HG02763 (cell line): ENCODE data around the gene PAX3.

ENCODE experiments used
- ATAC-seq: cut with Tn5 transposase; IDR thresholded peaks from one replicate; pipeline ENCODE4 v1.9.1; 2021; ENCODE audit warnings: mild to moderate bottlenecking, moderate library complexity; ENCODE audit not compliant: unreplicated experiment

The PAX3 gene

DNA sequence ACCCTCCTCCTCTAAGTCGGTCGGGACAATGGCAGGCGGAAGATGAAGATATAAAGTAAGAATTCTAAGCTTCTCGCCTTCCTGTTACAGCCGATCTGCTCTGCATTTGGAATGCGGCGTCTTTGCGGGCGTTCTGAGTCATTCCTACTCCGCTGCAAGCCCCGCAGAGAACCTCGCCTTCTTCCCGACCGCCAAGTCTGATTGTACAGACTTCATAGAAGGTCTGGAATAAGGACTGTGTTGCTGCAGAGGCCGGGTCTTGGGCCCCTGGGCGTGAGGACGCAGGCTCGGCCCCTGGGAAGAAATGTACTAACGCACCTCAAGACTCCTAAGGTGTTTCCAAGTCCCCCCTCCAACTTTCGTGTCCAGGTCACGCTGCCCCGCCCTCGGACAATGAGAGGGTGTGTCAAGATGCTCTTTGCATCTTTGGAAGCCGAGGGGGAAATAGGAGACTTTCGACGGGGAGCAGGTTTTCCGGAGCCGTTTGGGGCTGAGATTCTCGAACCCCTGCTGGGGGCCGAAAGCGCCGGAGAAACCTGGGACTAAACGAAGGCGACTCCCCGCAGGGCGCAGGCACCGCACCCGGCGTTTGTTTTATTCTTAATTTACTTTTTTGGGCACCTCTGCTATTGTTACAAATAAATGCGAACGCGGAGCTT is 12.7 kb upstream of the PAX3 start:
- ATAC-seq: no peak

DNA sequence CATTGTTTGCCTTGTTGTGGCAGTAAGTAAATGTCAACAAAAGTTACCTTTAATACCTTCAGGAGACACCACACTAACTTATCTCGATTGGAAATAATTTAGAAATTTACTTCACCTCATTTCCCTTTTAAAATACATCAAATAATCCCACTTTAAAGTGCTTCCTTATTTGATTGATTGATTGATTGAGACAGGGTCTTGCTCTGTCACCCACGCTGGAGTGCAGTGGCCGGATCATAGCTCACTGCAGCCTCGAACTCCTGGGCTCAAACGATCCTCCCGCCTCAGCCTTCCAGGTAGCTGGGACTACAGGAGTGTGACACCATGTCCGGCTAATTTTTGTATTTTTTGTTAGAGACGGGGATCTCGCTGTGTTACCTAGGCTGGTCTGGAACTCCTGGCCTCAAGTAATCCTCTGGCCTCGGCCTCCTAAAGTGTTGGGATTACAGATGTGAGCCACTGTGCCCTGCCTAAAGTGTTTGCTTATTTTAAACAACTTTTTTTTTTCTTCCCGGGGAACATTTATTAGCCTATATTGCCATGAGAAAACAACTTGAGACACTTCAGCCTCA is 12.0 kb upstream of the PAX3 start:
- ATAC-seq: no peak

DNA sequence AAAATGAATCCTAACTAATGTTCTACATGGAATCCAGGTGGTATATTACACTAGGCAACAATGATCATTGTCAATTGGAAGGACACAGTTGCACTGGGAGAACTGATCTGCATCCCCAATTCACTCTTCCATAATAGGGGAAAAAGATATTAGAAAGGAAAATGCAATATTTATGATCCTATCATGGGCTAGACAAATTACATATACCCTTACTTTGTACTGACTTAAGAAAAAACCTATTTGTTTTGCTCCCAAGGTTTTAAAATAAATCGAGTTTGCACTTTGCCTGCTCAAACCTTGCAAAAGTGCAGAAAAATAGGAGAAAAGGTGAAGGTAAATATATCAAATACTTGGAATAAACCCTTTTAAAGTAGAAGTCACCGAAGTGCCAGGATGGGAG is 11.0 kb upstream of the PAX3 start:
- ATAC-seq: no peak

DNA sequence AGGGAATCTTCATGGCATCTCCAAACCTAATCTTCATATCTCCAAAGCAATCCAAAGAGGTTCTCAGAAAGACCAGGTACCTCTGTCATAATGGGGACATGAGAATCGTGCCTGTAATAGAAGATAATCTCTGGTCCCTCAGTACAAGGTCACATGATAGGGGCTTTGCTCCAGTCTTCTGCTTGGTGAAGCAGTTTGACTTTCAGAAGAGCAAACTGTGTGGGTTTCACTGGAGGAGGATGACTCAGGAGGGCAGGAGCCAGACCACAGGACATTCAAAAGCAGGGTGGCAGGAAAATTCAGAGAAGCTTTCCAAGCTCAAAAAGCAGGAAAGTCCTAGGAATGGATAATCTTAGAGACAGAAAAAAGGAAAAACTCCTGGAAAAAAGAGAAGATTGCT is 10.6 kb upstream of the PAX3 start:
- no peak for ATAC-seq

DNA sequence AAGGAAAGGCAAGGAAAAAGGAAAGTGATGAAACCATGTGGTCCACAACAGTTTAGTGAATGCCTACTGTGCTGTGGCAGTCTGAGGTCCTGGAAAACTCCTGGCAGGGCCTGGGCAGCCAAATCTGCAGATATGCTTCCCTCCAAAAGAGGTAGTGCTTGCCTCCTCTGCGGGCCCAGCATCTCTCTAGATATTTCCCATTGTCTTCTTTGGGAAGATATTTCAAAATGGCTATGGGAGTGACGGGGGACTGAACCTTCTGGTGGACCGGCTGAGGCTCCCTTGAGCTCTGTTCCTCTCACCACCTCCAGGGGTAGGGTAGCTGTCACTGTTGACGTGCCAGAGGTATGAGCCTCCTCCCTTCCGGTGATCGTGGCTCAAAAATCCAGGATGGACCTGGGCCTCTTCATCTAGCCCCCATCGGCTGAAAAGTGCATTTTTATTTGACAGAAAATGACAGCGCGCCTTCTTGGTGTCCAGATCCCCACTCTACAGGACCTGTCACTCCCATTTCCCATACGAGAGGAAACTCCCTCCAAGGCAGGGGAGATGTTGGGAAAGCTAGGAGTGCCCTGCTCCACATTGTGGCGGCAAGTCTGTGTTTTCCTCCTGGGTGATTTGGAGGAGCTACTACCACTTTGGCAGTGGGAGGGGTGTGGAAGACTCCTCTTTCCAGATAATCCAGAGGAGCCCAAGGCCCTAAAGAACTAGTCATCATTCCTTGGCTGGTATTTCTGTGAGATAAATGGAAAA is 9.4 kb upstream of the PAX3 start:
- no peak for ATAC-seq

DNA sequence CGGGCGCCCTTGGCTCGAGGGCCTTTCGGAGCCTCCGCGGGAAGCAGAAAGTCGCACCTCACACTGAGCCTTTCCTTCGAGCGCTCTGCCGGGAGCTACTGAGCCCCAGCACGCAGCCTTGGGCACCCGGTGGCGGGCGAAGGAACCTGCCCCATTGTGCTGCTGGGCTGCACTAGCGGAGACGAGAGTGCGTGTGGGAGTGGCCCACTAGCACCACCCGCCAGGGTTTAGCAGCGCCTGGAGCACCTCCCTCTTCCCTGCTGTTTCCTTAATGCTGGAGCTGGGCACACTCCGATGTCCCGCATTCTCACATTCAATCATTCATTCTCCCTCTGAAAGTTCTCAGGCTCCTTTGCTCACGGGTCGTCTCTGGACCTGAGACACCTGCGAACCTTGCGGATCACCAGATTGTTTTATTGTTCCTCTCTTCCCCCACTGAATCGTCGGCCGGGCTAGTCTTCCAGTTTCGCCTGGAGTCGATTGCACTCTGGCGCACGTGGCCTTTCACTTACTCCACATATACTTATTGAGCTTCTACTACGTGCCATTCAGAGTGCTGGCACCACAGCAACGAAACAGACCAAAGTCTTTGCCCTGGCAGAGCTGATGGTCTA is 8.5 kb upstream of the PAX3 start:
- ATAC-seq: no peak

DNA sequence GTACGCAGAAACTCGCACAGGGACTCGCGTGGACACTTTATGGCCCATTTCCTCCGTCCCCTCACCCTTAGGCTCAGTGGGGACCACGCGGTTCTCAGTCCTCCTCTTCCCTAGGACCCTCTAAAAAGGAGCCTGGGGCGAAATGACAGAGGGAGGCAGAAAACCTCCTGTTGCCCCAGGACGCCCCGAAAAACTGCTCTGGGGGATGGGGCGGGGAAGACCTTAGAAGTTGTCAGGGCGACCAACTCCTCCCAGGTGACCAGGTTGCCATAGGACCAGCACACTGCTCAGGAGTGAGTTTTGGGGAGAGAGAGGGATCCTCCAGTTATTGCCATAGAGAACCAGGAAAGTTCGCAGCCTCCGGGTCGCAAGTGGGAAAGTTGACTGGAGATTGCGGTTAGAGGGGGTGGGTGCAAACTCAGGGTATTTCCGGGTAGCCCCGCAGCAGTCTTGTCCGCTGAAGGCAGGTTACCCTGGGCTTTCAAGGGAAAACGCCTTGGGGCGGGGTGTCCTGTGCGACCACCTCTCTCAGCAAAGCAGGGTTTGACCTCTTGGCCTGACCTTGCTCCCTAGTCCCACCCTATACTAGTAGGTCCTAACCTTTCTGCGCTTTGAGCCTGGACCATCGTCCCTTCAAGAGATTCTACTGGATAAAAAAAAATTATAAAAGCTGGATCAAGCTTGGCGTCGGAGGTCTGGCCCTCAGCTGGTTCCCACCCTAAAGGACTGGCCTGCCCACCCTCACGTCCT is 7.8 kb upstream of the PAX3 start:
- no peak for ATAC-seq

DNA sequence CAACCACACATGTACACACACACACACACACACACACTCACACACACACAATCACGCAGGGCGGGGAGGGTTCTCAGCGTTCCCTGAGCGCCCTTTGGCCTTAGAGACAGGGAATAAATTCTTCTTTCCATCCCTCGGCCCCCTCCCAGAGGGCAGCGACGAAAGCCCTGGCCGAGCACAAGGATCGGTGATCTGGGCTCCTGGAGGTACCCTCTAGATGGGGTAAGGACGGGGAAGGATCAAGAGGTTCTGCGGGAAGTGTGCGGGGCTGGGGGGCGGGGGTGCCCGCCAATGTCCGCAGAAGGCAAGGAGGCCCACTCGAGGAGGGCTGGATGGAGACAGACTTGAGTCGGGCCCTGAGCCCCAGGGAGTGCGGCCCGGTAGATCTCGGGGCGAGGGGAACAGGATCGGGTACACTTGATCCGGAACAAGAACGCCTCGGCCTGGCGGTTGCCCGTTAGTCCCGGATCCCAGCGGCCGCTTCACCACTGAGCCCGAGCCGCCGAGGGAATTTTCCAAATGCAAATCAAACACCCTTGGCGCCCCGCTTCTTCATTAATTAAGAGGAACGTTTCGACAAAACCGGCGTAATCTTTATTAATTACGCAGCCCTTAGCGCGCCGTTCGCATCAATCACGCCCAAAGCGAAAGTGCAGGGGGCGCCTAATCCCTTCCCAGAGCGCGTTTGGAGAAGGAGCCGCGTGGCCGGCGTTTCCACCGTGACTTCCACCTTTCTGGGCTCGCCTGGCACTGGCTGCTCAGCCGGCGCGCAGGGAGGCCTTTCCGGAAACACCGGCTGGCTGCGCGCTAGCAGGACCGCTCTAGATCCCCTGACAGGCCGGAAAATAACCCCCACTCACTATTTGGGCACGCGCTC is 7.0 kb upstream of the PAX3 start:
- no peak for ATAC-seq

DNA sequence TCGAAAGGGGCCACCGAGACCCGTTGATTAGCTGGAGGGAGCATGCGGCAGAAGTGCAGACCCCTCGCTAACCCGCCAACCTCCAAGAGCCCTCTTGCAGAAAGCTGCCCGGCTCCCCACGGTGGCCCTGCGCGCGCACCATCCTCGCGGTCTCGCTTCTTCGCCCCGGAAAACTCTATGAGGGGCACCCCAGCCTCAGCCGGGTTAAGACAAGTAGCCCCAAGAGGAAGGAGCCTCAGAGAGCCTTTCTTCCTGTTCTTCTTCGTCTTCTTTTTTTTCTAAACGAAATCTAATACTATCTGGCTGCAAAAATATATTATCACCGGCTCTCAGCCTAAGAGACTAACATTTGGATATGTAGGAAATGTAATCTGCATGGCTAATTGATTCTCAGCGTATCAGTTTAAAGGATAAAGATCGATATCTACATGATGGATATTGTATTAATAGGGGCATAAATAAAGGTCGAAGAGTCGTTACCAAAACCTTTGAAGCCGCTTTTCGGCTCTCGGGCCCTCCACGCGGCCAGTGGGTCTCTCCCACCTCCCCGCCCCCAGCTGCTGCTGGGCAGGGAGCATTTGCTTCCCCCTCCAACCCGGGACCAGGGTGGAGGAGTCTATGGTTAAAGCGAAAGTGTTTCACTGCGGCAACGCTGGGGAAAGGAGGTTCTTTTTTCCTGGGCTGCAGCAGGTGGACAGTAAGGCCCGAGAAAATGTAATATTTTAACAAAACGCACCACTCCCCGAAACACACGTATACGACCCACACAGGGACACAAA is 6.1 kb upstream of the PAX3 start:
- no peak for ATAC-seq

DNA sequence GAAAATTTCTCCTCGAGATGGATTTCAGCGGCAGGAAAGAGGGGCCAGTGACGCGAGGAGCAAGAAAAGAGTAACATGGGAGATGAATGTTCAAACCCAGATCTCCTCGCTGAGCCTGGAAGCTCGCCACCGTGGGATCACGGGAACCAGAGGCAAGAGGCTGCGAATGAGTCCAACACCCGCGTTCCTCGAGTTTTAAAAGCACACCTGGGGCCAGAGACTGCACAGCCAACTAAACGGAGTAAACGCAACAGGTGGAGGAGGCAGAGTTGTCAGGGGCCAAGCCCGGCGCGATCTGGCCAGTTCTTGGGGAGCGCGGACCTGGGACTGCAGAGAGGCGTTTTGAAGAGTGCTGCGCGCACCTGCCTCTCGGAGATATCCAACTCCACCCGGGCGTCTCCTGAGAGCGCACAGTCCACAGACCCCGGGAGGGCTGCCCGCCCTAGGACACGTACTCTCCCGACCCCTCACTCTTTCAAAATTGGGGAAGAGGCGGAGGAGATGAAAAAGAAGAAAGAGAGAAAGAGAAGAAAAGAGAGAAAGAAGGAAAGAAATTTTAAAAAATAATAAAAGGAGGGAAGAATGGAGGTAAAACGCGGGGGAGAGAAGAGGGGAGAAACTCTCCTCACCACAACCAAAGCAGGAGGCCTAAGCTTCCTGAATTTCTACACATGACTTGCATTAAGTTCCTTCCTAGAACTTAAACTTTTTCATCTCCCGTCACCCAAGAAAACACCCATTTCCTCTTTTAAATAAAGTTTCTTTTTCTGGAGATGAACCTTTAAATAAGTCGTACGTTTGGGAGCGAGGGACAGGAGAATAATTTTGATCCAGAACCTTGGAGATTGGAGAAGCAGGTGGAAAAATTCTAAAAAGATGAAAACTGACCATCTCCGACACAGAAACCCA is 5.3 kb upstream of the PAX3 start:
- ATAC-seq: no peak

DNA sequence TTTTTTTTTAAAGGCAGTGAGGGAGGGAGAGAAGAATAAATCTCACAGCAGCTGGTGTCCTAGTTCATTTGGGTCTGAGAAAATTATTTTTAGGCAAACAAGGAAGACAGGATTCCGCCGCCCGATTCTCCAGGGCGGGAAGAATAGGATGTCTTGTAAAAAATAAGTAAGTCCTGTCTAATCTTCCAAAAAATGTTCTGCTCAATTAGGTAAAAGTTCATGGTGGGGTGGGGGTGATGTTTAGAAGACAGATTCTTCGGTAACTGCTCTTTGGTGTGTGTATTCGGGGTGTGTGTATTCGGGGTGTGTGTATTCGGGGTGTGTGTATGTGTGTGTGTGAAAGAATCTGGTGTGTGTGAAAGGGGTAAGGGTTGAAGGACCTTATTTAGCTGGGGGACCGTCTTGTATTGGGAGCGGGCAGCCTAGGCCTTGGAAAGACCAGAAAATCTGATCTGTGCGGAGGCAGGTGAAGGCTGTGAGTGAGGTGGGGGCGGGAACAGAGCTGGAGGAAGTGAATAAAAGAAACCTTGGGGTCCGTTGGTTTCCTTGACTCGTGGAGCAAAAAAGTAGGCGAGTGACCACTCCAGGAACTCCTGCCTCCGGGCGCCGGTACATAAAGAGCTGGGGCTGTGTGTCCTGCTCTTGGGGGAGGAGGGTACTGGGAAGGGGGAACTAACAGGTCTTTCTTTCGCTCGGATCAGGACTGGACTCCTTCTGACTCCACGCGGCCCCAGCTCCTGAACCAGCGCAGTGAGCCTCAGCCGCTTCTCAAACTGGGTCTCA is 4.4 kb upstream of the PAX3 start:
- no peak for ATAC-seq

DNA sequence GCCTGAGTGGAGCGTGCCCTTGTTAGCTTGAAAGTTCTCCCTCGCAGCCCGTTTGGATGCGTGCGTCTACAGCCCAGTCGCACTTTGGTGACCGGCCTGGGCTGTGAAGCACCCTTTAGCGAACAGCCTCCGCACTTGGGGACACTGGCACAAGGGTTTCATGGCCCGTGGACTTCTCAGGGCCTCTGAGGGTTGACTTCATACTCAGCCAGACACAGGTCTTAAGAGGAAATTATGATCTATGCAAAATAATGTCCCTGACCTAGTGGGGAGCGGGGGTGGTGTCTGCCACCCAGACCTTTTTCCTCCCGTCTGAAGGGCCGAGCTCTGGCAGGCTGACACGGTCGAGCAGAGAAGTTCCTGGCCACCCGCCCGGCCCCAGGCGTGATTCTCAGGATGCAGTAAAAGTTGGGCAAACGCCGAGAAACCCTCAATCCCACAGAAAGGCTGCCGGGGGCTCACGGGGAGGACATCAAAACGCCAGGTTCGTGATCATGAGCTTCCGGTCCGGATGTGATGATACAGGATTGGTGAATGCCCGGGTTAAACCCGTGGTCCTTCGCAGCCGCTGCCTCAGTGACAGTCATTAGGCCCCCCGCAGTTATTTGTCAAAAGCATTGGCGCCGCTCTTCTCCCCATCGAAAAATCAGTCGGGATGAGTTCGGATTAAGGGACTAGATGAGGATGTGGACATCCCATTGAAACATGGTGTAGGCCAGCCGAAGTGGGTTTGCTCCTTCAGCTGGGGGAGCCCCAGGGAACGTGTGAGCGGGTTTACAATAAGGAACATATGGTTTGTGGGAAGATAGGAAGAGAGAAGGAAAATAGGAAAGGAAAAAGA is 3.6 kb upstream of the PAX3 start:
- no peak for ATAC-seq

DNA sequence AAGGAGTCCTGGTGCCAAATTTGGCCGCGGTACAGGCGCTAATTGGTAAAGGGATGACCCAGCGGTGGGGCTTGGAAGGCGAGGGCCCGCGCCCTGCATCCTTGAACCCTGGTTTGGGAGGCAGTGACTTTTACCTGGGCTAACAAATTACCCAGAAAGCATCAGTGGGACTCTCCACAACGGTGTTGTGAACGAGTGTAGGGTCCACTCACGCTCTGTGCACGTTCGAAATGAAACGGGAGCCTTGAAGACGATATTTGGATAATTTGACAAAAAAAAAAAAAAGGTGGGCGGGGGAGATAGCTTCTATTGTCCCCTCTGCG is 3.0 kb upstream of the PAX3 start:
- ATAC-seq: no peak

DNA sequence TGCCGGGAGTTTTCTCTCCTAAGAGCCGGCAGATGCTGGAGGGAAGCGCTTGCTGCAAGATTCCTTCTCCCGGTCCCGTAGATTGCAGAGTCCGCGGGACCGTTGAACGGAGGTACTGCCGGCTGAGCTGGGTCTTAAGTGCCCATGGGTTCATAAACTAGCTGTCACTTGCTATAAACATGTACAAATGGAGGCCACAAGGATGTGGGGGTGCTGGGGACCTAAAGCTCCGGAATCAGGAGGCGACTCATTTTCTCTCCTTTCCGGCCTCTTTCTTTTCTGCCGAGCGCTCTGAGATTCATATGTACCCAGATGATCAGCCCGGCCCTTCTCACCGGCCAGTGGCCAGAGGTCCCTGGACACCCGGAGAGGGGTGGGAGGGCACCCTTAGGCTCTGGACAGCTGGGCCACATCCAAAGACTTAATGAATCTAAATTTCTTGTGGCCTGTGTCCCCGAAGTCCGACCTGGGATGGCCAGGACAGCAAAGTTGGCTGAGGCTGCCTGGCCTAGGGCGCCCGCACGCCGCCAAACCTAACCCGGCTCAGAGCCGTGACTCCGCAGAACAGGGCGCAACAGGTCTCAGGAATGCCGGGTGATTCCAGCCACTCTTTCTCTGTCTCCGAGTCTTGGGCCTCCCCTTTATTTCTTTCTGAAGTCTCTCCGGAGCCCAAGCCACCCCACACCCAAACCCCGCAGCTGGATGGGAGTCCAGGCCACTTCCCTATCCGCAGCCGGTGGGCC is 2.4 kb upstream of the PAX3 start:
- ATAC-seq: no peak

DNA sequence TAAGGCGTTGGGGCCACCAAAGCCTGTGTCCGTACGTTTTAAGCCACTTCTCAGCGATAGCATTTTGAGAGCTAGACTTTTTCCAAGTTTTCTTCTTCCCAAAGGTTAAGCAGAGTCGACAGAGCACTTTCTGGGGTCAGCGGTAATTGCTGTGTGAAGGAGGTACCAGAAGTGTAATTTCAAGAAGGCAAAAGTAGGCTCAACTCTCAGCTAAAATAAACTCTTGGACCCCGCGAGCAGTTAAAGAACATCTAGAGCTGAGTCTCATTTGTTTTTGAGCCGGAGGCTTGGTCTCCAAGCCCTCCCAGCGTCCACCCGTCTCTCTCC is 1.9 kb upstream of the PAX3 start:
- no peak for ATAC-seq

DNA sequence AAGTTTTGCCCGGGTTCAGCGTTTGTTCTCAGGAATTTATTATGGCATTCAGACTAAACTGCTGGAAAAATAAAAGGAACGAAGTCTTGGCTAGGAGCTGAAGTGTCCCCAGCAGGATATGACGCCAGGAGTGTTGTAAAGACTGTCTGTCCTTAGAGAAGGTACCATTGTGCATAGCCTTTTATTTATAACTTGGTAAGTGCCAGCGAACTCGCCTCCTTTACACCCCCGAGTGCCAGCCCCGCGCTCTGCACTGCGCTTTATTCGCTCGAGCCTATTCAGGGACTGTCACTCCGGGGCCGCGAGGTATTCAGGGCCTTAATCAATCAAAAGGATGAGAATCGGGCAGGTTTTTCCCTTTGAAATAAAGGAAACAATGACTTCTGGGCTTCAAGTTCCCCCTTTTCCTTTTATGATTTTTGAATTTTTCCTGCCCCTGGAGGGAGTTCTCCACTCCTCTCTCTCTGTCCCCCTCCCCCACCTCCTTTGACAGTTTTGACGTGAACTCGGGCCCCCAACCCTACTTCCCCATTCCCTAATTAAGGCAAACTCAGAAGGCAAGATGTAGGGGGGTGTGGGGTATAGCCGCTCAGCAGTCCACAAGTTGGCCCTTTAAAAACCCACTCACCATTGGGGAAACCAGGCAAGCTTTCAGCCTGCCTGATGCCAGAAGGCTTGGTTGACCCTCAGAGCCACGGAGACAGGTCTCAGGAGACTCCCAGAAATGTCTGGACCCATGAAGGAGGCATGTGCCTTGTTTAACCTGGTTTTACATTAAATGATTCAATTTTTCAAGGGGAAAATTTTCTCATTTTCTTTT is 1.3 kb upstream of the PAX3 start:
- ATAC-seq: no peak
